Hippocampal formation (tissue), 2 donors: ENCODE data around the gene TMEM95.
"Not testable (repeated sequence)": the region's sequence is repeated elsewhere in the genome, so short reads cannot be mapped to it uniquely, and the experiment has no call there.

Experiments used
- DNase-seq, 2 donors: peaks; one replicate each; lab custom pipeline; 2025; lab: John Stamatoyannopoulos, UW

Gene TMEM95

GRCh38 chr17:7346761-7347614 lies 8.0 kb upstream of the TMEM95 start:
- no peak for DNase-seq

DNA sequence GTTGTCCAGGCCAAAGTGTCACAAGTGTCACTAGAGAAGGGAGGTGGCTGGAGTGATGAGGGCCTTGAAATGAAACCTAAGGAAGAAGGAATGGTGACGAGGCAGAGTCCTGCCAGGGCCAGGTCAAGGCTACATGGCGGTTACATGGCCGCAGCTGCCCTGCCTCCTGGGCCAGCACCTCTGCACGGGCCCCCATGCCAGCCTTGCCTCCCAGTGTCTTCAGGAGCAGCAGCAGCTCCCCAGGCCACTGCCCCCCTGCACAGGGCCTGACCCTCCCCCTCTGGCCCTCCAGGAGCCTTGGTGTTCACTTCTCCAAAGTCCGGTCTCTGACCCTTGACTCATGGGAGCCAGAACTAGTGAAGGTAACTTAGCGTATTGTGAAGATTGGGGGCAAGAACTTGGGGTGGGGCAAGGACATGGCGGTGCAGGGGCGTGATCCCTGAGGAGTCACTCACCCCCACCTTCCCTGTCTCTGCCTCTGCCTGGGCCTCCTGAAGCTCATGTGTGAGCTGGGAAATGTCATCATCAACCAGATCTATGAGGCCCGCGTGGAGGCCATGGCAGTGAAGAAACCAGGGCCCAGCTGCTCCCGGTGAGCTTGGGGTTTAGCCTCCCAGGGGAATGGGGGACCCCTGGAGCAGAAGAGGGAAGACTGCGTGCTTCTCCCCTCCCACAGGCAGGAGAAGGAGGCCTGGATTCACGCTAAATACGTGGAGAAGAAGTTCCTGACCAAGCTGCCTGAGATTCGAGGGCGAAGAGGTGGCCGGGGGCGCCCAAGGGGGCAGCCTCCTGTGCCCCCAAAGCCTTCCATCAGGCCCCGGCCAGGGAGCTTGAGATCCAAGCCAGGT lies 7.1 kb upstream of the TMEM95 start:
- no peak for DNase-seq

DNA sequence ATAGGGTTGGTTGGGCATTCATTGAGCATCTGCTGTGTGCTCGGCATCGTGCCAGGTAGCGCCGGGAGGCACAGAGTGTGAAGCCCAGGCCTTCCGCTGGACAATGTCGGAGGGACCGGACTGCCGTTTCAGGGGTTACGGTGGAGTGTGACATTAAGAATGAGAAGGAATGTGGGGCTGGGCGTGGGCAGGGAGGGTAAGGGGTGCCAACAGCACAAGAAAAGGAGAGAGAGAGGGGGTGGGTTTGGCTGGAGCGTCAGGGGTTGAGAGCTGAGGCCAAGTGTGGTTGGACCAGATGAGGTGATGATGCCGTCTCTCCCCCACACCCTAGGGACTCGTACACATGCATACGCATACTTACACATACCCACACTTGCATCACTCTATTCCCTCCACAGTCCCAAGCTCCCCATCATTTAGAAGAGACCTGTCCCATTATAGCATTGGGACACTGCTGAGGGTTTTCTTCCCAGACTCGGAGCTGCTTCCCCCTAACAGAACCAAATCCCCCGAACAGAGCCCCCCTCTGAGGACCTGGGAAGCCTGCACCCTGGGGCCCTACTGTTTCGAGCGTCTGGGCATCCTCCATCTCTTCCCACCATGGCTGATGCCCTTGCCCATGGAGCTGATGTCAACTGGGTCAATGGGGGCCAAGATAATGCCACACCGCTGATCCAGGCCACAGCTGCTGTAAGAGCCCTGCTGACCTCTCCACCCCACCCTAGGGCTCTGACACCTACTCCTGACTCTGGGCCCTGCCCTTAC lies 6.3 kb upstream of the TMEM95 start:
- DNase-seq = no peak

DNA sequence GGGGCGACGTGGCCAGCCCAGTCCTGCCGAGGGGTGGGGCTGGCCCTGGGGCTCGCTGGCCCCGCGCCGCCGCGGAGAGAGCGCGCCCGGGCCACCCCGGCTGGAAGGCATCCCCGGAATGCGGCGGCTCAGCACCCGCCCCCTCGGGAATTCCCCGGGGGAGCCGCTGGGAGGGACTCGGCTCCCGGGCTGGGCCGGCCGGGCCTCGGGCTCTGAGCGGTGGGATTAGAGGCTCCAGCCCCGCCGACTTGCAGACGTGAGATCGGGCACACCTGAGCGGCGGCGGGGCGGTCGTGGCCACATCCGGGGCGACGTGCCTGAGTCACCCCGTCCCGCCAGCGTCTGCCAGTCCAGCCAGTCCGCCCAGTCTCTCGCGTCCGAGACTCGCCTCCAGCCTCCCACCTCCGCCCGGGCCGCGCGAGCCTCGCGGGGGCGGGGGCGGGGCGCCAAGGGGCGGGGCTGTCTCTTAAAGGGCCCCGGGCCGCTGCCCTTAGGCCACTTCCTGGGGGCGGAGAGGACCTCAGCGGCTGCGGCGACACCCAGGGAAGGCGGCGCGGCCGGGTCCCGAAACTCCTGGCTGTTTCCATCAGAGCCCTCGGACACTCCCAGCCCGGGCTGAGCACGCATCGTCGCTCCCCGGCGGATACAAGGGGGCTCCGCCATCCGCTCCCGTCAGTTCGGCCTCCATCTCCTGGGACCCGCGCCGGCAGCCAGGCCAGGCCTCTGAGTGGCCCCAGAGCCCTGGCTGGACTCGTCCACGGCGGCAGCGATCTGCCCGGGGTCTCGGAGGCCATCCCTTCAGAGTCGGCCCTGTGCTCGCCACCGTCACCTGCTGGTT lies 3.1 kb upstream of the TMEM95 start, which contains the start of gene KCTD11:
Gene KCTD11 (plus strand): TSS at position 498 of the 838 bp plus-strand sequence.
- DNase-seq = peak; percentile 68 to 84

DNA sequence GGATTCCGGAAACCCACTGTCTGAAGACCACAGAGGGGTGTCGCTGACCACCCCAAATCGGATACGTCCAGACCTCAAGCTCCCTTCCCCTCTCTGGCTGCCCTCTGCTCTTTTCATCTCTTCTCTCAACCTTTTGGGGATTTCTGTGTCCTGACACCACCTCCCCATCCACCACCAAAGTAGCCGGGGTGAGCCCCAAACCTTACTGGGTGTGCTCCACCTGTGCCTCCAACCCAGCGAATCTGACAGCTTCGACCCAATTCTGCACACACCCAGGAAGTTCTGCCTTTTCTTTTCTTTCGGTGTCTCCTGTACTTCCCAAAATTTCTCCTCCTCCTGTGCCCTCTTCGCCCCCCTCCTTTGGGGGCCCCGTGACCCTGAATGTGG lies 2.5 kb upstream of the TMEM95 start:
- no peak for DNase-seq

DNA sequence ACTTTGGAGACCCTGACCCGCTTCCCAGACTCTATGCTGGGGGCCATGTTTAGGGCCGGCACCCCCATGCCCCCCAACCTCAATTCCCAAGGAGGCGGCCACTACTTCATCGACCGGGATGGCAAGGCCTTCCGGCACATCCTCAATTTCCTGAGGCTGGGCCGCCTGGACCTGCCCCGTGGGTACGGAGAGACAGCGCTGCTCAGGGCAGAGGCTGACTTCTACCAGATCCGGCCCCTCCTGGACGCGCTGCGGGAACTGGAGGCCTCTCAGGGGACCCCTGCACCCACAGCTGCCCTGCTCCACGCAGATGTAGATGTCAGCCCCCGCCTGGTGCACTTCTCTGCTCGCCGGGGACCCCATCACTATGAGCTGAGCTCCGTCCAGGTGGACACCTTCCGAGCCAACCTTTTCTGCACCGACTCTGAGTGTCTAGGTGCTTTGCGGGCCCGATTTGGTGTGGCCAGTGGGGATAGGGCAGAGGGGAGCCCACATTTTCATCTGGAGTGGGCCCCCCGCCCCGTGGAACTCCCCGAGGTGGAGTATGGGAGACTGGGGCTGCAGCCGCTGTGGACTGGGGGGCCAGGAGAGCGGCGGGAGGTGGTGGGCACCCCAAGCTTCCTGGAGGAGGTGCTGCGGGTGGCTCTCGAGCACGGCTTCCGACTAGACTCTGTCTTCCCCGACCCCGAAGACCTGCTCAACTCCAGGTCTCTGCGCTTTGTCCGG lies 1.9 kb upstream of the TMEM95 start:
- no peak for DNase-seq

DNA sequence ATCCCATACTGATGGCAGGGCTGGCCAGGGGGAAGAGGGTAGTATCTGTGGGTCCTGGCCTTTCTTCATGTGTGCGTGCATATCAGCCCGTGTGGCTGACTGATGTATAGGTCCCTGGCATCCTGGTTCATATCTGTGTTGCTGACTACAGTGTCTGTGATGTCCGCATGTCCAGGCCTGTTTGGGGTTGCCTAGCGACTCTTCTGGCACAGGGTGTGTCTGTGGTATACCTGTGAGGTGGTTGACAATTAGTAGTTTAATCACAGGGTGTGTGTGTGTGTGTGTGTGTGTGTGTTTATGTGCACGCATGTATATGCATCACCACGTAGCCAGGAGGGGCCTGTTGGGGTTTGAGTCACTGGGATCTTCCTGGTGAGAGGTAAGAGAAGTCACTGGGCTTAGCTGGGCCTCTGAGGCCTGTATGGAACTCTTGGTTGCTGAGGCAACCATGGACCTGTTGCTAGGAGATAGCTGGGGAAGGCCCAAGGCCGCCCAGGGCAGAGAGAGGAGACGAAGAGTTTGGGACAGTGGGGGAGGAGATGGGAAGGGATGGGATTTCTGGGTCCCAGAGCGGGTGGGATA lies 603 bp upstream of the TMEM95 start:
- DNase-seq = no peak

DNA sequence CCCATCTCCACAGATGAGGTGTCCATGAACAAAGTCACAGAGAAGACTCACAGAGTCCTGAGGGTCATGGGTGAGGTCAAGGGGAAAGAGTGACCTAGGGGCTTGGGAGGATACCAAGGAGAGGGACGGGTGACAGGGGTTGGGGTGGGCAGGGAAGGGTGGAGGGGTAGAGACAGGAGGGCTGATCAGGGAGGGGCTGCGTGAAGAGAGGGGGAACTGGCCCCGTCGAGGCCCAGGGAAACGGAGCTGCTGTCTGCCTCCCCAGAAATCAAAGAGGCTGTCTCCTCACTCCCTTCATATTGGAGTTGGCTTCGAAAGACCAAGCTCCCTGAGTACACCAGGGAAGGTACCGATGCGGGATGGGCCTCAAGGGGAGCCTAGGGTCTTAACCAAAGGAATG lies 617 bp downstream of the TMEM95 start:
- no peak for DNase-seq

DNA sequence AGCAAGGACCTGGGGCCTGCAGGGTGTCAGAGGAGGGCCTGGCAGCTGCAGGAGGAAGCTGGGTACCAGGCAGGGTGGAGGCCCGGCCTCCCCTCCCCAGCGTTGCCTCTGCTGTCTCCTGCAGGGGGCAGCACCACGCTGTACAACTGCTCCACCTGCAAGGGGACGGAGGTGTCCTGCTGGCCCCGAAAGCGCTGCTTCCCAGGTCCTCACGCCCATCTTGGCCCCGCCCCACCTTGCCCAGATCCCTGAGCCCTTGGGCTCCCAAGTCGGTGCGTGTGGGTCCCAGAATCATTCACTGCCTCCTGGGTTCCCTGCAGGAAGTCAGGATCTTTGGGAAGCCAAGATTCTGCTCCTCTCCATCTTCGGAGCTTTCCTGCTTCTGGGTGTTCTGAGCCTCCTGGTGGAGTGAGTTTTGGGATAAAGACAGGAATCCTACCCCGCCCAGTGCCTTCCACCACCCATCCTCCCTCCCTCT lies 1.2 kb downstream of the TMEM95 start:
- peak in 1 of 2 donors; percentile 69 for DNase-seq

DNA sequence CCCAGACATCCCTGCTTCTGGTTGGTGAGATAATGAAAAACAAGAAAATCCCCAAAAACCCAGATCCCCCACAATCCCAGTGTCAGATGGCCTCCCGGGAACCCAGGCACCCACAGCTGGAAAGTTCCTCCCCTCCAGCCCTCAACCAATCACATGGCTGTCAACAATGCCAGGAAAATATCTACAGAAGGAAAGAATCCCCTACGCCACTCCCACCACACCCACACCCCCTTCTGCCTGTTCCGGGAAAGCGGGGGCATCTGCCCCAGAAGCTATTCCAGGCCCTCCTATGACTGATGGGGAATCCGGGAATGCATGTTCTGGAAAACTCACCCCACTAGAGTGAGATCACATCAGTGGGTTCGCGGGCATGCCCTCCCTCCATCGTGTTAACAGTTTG lies 1.8 kb downstream of the TMEM95 start:
- DNase-seq = no peak

DNA sequence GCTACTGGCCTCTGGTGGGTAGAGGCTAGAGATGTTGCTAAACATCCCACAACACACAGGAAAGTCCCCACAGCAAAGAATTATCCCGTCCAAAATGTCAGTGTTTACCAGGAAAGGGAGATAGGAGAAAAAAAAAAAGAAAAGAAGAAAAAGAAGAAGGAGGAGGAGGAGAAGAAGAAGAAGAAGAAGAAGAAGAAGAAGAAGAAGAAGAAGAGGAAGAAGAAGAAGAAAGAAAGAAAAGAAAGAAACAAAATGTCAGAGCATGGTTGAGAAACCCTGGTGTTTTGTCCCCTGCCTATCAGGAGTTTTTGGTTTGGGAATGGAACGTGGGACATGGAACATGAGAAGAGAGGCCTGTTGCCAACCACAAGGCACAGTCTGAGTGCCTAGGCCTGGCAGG lies 2.4 kb downstream of the TMEM95 start:
- DNase-seq = no peak

GRCh38 chr17:7361906-7362305 lies 7.0 kb downstream of the TMEM95 start:
- no peak for DNase-seq

GRCh38 chr17:7363311-7363710 lies 8.4 kb downstream of the TMEM95 start:
- DNase-seq = no peak

DNA sequence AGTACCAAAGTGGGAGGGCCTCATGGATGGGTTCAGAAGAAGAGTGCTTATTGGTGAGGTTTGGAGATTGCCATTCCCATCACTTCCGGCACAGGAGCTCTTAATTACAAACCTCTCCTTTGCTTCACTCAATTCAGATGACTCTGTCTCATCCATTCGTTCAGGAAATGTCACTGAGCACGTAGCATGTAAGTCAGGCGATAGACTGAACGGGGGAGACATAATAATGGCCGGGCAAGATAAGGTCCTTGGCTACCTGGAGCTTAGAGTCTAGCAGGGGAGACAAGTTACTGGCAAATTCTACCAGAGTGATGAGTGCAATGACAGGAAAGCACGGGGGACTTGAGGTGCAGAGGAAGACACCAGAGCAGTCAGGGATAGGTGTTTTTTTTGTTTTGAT lies 11.0 kb downstream of the TMEM95 start:
- not testable (repeated sequence) for DNase-seq

- no peak for DNase-seq
Observed at GRCh38 chr17:7367083-7367482, 12.1 kb downstream of the TMEM95 start.

GRCh38 chr17:7367918-7368598 lies 13.1 kb downstream of the TMEM95 start:
- DNase-seq = no peak

DNA sequence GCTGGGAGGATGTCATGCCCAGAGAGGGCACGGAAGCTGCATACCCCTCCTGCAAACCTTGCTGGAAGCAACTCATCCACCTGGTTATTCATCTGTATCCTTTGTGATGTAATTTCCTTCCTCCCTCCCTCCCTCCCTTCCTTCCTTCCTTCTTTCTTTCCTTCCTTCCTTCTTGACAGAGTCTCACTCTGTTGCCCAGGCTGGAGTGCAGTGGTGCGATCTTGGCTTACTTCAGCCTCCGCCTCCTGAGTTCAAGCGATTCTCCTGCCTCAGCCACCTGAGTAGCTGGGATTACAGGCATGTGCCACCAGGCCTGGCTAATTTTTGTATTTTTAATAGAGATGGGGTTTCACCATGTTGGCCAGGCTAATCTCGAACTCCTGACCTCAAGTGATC lies 13.6 kb downstream of the TMEM95 start:
- not testable (repeated sequence) for DNase-seq

DNA sequence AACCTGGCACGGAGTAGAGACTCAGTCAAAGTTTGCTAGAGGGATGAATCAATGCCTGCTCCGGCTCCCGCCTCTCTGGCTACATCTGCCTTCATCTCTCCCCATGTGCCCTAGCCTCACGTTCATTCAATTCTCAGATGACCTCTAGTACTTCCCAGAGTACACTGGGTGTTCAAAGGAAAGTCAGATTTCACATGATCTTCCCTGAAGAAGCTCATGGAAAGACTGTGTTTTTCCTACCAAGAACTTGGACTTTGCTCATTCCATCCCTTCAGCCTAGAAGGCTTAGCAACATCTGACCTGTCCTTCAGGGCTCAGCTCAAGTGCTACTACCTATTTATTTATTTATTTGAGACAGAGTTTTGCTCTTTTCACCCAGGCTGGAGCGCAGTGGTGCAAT lies 14.9 kb downstream of the TMEM95 start:
- DNase-seq = no peak

DNA sequence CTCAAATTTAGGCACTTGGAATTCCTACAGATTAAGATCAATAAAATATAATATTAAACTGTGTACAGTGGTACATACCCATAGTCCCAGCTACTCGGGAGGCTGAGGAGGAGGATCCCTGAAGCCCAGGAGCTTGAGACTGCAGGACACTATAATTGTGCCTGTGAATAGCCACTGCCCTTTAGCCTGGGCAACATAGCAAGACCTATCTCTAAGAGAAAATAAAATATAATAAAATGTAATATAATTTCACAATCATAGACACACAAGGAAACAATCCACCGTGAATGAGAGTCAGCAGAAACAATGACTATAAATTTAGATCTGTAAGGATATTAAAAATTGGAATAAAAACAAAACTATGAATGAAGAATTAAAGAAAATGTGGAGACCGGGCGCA lies 15.9 kb downstream of the TMEM95 start:
- no peak for DNase-seq

DNA sequence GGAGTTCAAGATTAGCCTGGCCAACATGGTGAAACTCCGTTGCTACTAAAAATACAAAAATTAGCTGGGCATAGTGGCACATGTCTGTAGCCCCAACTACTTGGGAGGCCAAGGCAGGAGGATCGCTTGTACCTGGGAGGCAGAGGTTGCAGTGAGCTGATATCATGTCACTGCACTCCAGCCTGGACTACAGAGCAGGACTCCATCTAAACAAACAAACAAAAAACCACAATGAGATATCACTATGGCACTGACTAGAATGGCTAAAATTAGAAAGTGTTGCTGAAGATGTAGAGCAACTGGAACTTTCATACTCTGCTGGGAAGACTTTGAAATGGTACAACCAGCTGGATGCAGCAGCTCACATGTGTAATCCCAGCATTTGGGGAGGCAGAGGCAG lies 19.4 kb downstream of the TMEM95 start:
- no peak for DNase-seq
